KBM-7 (cell line): ENCODE measurements around the gene DNAJC27.

Experiments
- DNase-seq: peaks from one replicate; pipeline ENCODE4 v3.0.0-alpha.2; 2015
- in situ Hi-C: fragments of 300-500 bp; cut with MboI; formaldehyde crosslinking; loops from 2 replicates; pipeline ENCODE4 v1.14.3; 2020; ENCODE audit warnings: low sequenced_read_pairs, low pct_unique_long_range_greater_than_20kb, mixed read lengths

DNAJC27 gene

DNA sequence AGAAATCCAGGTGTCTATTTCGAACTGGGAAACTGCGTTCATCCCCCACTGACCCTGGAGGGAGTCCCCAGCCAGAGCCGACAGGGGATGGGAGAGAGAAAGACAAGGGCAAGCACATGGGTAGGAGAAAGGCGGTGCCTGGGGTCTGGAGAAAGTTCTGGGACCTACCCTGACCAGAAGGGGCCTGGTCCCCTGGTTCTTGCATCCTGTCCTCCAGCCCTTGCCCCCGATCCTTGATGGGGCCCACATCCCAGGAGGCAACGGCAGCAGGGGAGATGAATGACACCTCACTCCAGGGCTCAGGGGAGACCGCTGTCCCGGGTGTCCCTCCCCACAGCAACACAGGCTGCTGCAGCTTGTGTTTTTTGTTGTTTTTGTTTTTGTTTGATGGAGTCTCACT, 56.6 kb downstream of the DNAJC27 start:
- in situ Hi-C loops = no loop called here
- DNase-seq = no peak

GRCh38 chr2:24914713-24915112, 57.0 kb downstream of the DNAJC27 start:
- no peak for DNase-seq
- in situ Hi-C loops = no loop called here

GRCh38 chr2:24913911-24914310, 57.8 kb downstream of the DNAJC27 start:
- DNase-seq = no peak
- in situ Hi-C loops = no loop called here

- no peak for DNase-seq
- in situ Hi-C loops = no loop called here
Measured at GRCh38 chr2:24912986-24913385, 58.8 kb downstream of the DNAJC27 start.

DNA sequence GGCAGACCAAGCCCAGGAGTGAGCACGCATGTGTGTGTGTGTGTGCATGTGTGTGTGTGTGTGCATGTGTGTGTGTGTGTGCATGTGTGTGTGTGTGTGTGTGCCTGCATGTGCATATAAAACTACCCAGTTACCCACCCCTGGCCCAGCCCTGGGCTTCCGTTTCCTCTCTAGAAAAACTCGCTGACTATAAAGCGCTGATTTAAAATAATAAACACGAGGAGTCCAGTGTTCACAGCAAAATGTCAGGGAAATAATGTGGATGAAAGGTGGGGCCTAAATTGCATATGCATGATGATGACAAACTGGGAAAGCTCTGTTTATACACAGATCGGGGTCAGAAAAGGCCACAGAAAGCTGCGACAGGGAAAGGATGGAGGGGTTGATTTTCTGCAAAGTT, 59.2 kb downstream of the DNAJC27 start:
- in situ Hi-C loops = no loop called here
- DNase-seq = no peak

GRCh38 chr2:24910245-24910644, 61.5 kb downstream of the DNAJC27 start:
- in situ Hi-C loops = no loop called here
- DNase-seq = no peak

GRCh38 chr2:24909555-24910177, 62.1 kb downstream of the DNAJC27 start:
- in situ Hi-C loops = no loop called here
- DNase-seq = no peak

- in situ Hi-C loops = no loop called here
- no peak for DNase-seq
Measured at GRCh38 chr2:24908461-24908901, 63.3 kb downstream of the DNAJC27 start.

DNA sequence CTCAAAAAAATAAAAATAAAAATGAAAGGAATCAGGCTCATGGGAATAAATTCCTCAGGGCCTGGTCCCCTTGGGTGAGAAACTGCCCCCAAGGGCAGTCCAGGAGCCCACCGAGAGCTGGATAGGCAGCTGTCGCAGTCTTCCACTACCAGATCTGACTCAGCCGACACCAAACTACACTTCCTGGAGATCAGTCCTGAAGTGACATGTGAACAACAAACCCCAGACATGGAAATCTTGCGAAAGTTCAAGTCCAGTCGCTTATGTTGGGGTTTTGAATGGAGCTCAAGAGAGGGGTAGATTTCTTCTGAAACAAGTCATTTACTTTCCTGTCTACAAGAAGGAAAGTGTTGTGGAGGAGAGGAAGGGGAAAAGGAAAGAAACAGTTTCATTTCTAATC, 64.6 kb downstream of the DNAJC27 start:
- in situ Hi-C loops = no loop called here
- DNase-seq = no peak

- in situ Hi-C loops = no loop called here
- DNase-seq = no peak
Measured at GRCh38 chr2:24906466-24906865, 65.3 kb downstream of the DNAJC27 start.

DNA sequence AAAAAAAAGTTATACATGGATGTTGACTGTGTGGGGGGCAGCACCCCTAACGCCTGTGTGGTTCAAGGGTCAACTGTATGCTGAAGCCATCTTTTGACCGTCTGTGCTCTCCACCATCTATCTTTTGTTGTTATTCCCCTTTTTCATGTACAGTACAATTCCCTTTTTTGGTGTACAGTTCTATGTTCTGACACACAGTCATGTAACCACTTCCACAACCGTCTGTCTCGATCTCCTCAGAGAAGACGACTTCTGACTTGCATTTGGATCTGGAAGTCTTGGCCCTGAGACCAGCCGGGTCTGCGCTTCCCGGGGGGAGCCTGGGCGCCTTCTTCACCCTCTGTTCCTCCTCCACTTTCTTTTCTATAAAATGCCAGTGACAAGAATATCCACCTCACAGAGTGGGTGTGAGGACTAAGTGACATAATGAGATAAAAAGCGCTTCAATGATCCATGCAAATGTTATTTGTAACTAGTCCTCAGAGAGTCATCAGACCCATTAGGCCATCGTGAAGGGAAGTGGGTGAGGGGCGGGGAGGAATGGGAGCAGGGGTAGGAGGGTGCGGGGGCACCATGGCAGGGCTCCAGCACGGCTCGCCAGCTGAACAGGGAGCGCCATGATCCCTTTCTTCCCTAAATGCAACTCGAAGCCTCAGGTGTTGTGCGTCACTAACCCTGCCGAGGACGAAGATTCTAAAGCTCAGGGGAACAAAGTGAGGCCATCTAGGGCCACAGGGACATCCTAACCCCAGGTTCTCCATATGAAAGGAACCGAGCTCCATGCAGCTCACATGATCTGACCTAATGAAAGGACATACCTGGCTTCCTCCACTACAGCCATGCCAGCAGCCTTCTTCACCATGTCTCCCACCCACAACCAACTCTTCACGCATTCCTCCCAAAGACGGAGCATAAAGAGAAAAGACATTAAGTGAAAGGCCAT, 68.3 kb downstream of the DNAJC27 start:
- in situ Hi-C loops = no loop called here
- no peak for DNase-seq

DNA sequence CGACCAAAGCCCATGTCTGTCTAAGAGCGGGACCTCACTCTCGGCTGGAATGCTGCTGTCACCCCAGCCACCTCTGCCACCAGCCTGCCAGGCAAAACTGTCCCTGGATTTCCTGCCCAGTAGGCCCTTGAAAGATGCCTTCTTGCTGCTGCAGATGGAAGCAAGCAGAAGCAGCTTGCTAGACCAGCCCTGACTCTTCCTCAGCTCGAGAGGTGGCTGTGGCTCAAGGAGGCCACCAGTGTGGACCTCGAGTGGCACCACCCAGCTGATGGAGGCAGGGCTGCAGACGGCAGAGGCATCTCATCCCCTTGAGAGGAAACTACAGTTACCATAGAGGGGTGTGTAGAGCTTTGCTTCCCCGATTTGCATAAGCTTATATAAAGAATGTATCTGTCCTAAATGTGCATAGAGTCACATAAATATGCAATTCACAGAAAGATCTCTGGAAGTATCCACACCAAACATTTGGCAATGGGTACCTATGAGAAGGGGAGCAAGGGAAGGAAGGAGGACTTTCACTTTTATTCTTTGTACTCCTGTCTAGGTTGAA, 72.3 kb downstream of the DNAJC27 start:
- in situ Hi-C loops = no loop called here
- no peak for DNase-seq

DNA sequence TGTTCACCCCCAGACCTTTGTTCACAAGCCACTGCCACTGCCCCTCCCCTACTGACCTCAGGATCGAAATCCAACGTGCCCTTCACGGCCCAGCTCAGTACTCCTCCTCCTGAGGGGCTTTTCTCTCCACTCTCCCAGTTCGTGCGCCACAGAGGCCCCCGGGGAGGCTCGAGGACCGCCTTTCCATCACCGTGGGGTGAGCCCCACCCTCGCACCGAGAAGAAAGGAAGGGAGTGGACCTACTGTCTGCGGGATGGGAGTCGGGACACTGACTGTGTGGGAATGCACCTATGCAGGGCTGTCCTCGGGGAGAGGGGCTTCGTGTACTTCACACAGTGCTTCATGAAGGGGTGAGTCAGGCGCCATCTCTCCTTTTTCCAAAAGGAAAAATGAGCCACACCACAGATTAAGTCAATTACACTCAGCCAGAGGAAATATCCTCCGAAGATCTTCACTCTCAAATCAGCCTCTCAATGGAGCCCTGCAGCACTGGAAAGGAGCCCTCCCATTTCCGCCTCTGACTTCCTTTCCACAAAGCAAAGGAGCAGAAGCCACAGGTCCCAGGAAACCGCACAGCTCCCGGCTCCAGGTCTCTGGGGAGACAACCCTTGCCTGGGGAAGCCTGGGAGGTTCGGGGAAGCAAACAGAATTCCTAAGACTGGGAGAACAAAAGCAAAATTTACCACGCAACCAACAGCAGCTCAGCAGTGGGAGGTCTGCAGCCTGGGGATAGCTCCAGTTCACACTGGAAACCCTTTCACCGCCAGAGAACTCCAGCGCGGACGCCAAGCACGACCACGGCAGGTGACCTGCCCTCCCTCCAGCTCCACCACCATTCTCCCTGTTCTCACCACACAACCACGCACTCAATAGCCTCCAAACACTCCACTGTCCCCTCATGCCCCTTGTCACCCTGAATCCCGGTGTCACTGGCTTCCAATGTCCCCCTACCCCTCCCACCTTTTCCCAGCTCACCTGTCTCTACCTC, 73.3 kb downstream of the DNAJC27 start:
- in situ Hi-C loops = no loop called here
- no peak for DNase-seq

GRCh38 chr2:24894750-24895149, 77.0 kb downstream of the DNAJC27 start:
- in situ Hi-C loops = no loop called here
- peak; percentile 7 for DNase-seq

GRCh38 chr2:24893934-24894333, 77.8 kb downstream of the DNAJC27 start:
- in situ Hi-C loops = no loop called here
- DNase-seq = no peak
